HCT116 (cell line): ENCODE measurements around the gene SNAP29. TPM values are rescaled to one million over a fixed set of nuclear protein-coding genes. Genes with fewer than 3 reads are reported as not detected.

Experiments used
- ATAC-seq: fragments of 200-7000 bp; cut with Tn5 transposase; 2 replicates; pipeline ENCODE4 v1.9.1; 2020; ENCODE audit warnings: mild to moderate bottlenecking, moderate library complexity
- BruUV-seq: library from RNA; stranded (reverse); fragments of 400-500 nt; replicated peaks from 2 replicates; lab custom pipeline; 2021; lab: Mats Ljungman, UMichigan
- CTCF ChIA-PET: fragments of 300-600 bp; sonication (Branson Sonifier 250); formaldehyde crosslinking; loops from one replicate; lab custom pipeline; 2021; ENCODE audit warnings: antibody characterized with exemption; lab: Charles Lee
- POLR2A ChIA-PET: fragments of 300-600, 350-600 bp; sonication (Branson Sonifier 250); formaldehyde crosslinking; loops from one replicate; lab custom pipeline; 2021; ENCODE audit warnings: antibody characterized with exemption; lab: Charles Lee
- RAD21 ChIA-PET, 2 experiments: fragments of 300-600 bp; sonication (Branson Sonifier 250); formaldehyde crosslinking; loops; one replicate each; lab custom pipeline; 2023; ENCODE audit warnings: low total read pairs in 2 of 2; ENCODE audit not compliant: uncharacterized antibody in 2 of 2, unreplicated experiment in 2 of 2, low non-redundant PET in 1 of 2; lab: Charles Lee
- DNase-seq: peaks from one replicate; pipeline ENCODE4 v3.0.0-alpha.2; 2010; ENCODE audit warnings: low read depth, low spot score
- H2AFZ ChIP-seq: fragments of 200-600 bp; shearing (Covaris generic), sonication (generic); 2 replicates; pipeline ENCODE4 v1.6.1; 2017; ENCODE audit warnings: low read depth, mixed run types, mixed read lengths, antibody characterized with exemption, low read length; ENCODE audit not compliant: poor library complexity, severe bottlenecking
- H3K27ac ChIP-seq: 2 replicates; pipeline ENCODE4 v1.5.1; 2012; ENCODE audit warnings: low read depth, low read length
- H3K27me3 ChIP-seq: fragments of 200-600 bp; sonication (generic); 2 replicates; pipeline ENCODE4 v1.6.1; 2016; ENCODE audit warnings: mixed run types, low read length, mixed read lengths; ENCODE audit not compliant: insufficient read depth
- H3K36me3 ChIP-seq, 2 experiments: fragments of 200-500 bp in 1 of 2; fragments of 200-600 bp in 1 of 2; sonication (Bioruptor generic) in 1 of 2; sonication (generic) in 1 of 2; 2 replicates each; pipeline versions ENCODE4 v1.5.1 to v1.6.1; 2014 to 2016; ENCODE audit warnings: low read length in 2 of 2, inconsistent platforms in 1 of 2, mixed read lengths in 1 of 2, mixed run types in 1 of 2; ENCODE audit not compliant: insufficient read depth in 2 of 2, control insufficient read depth in 1 of 2
- H3K4me1 ChIP-seq, 2 experiments: fragments of 200-600 bp in 1 of 2; sonication (generic) in 1 of 2; 2 replicates each; pipeline versions ENCODE4 v1.5.1 to v1.6.1; 2012 to 2017; ENCODE audit warnings: low read length in 2 of 2, inconsistent platforms in 1 of 2, mild to moderate bottlenecking in 1 of 2, mixed read lengths in 1 of 2, mixed run types in 1 of 2, moderate library complexity in 1 of 2; ENCODE audit not compliant: insufficient read depth in 2 of 2, control insufficient read depth in 1 of 2
- H3K4me2 ChIP-seq: fragments of 200-600 bp; sonication (generic); 2 replicates; pipeline ENCODE4 v1.6.1; 2017; ENCODE audit warnings: mixed run types, low read length, mixed read lengths
- H3K4me3 ChIP-seq, 2 experiments: fragments of 200-600 bp in 1 of 2; sonication (generic) in 1 of 2; replicated peaks in 1 of 2; 2 replicates each; pipeline ENCODE4 v1.5.1; 2011 to 2016; ENCODE audit warnings: low read length in 2 of 2, control low read depth in 1 of 2, low read depth in 1 of 2, mild to moderate bottlenecking in 1 of 2, mixed read lengths in 1 of 2, mixed run types in 1 of 2
- H3K79me2 ChIP-seq: fragments of 200-600 bp; sonication (generic); 2 replicates; pipeline ENCODE4 v1.6.1; 2017; ENCODE audit warnings: mild to moderate bottlenecking, mixed run types, low read length, moderate library complexity, mixed read lengths; ENCODE audit not compliant: insufficient read depth
- H3K9ac ChIP-seq: fragments of 200-600 bp; sonication (generic); 2 replicates; pipeline ENCODE4 v1.6.1; 2016; ENCODE audit warnings: low read length, mixed read lengths
- H3K9me2 ChIP-seq: fragments of 200-600 bp; sonication (generic), shearing (Covaris generic); 2 replicates; pipeline ENCODE4 v1.6.1; 2017; ENCODE audit warnings: mixed run types, mild to moderate bottlenecking, moderate library complexity; ENCODE audit not compliant: insufficient read depth
- H3K9me3 ChIP-seq, 2 experiments: fragments of 200-500 bp in 1 of 2; fragments of 200-600 bp in 1 of 2; sonication (Bioruptor generic) in 1 of 2; sonication (generic) in 1 of 2; 2 replicates each; pipeline ENCODE4 v1.6.1; 2014 to 2017; ENCODE audit warnings: low read length in 2 of 2, mixed read lengths in 2 of 2, inconsistent platforms in 1 of 2, low read depth in 1 of 2, mild to moderate bottlenecking in 1 of 2, mixed run types in 1 of 2, moderate library complexity in 1 of 2; ENCODE audit not compliant: control insufficient read depth in 1 of 2, insufficient read depth in 1 of 2
- H4K20me1 ChIP-seq: fragments of 200-600 bp; sonication (generic), shearing (Covaris generic); 2 replicates; pipeline ENCODE4 v1.6.1; 2017; ENCODE audit warnings: mixed run types, mild to moderate bottlenecking, moderate library complexity; ENCODE audit not compliant: insufficient read depth
- CEBPB ChIP-seq: IDR thresholded peaks from 2 replicates; pipeline ENCODE4 v1.6.1; 2012; ENCODE audit warnings: low read depth
- EGR1 ChIP-seq: IDR thresholded peaks from 2 replicates; pipeline ENCODE4 v1.6.1; 2012; ENCODE audit warnings: low read depth
- ELF1 ChIP-seq: IDR thresholded peaks from 2 replicates; pipeline ENCODE4 v1.6.1; 2012; ENCODE audit warnings: low read depth, borderline replicate concordance
- EZH2 ChIP-seq: fragments of 200-600 bp; sonication (generic); IDR thresholded peaks from 2 replicates; pipeline ENCODE4 v1.6.1; 2017; ENCODE audit warnings: antibody characterized with exemption, mixed run types
- EZH2phosphoT487 ChIP-seq: fragments of 200-600 bp; IDR thresholded peaks from 2 replicates; pipeline ENCODE4 v1.6.1; 2018; ENCODE audit warnings: antibody characterized with exemption, borderline replicate concordance
- FOSL1 ChIP-seq: IDR thresholded peaks from 2 replicates; pipeline ENCODE4 v1.6.1; 2012; ENCODE audit warnings: low read depth
- POLR2A ChIP-seq: IDR thresholded peaks from 2 replicates; pipeline ENCODE4 v1.7.0; 2011; ENCODE audit warnings: borderline replicate concordance; ENCODE audit not compliant: insufficient read depth, insufficient read length; ENCODE audit errors: extremely low read depth
- POLR2AphosphoS5 ChIP-seq: IDR thresholded peaks from 2 replicates; pipeline ENCODE4 v1.6.1; 2011; ENCODE audit warnings: mild to moderate bottlenecking, low read depth, low read length, moderate library complexity
- REST ChIP-seq: IDR thresholded peaks from 2 replicates; pipeline ENCODE4 v1.6.1; 2012; ENCODE audit warnings: low read depth
- SRF ChIP-seq: IDR thresholded peaks from 2 replicates; pipeline ENCODE4 v1.6.1; 2012; ENCODE audit warnings: low read depth
- TCF7L2 ChIP-seq: IDR thresholded peaks from 2 replicates; pipeline ENCODE4 v1.7.0; 2011; ENCODE audit warnings: borderline replicate concordance, inconsistent platforms; ENCODE audit not compliant: insufficient read depth, insufficient read length; ENCODE audit errors: extremely low read depth
- ZFX ChIP-seq: fragments of 450-650 bp; IDR thresholded peaks from 2 replicates; pipeline ENCODE4 v1.6.1; 2017
- ZNF274 ChIP-seq: fragments of 200-500 bp; sonication (Bioruptor generic); IDR thresholded peaks from 2 replicates; pipeline ENCODE4 v1.6.1; 2014; ENCODE audit warnings: mild to moderate bottlenecking, low read depth, low read length, inconsistent platforms
- intact Hi-C: fragments of 100-400 bp; cut with micrococcal nuclease; formaldehyde crosslinking; loops from 2 replicates; pipeline ENCODE4 v1.10.0; 2022
- total RNA-seq: library from RNA; stranded (reverse); gene quantifications from one replicate; pipeline ENCODE4 v1.2.1, GENCODE V29; 2021; ENCODE audit not compliant: unreplicated experiment

SNAP29 gene
- total RNA-seq, 1 experiment from 2014 or later: 27.3 TPM

- BruUV-seq: no TSS peak
- no peak overlapping the region for H3K27ac ChIP-seq
Observed at GRCh38 chr22:20865331-20865730, 6.5 kb downstream of the SNAP29 start.

GRCh38 chr22:20865875-20866445 is 7.2 kb downstream of the SNAP29 start:
- Histone ChIP-seq H3K27me3 (no peaks in the 10 kb centered on the region), H3K27ac (no peak overlapping the region), H3K9me3 (no peaks in the 10 kb centered on the region), H3K4me1 (peaks cover 5 to 11% of the 10 kb centered on the region in 2 experiments; a peak in 3 of 4 replicates), H4K20me1 (no peaks in the 10 kb centered on the region), H3K79me2 (no peaks in the 10 kb centered on the region), H3K9ac (no peak overlapping the region), H3K9me2 (no peaks in the 10 kb centered on the region), H3K36me3 (0 out of 4 replicates have a peak, but pooled peaks cover 0 to 6% of the 10 kb centered on the region in 2 experiments), H3K4me3 (no peak overlapping the region), H2AFZ (no peak overlapping the region), H3K4me2 (peak overlapping the region; percentile 43)
- BruUV-seq: no TSS peak
- POLR2A ChIA-PET: no interaction called here
- ATAC-seq (no peak; the same call in 1 of the 2 replicates), DNase-seq (no peak)
- intact Hi-C loops: no loop called here
- TF ChIP-seq TCF7L2: no peak
- TF ChIP-seq EGR1: no peak
- no peak for TF ChIP-seq ELF1
- TF ChIP-seq SRF: no peak
- TF ChIP-seq POLR2A: no peak
- TF ChIP-seq EZH2phosphoT487: no peak
- no peak for TF ChIP-seq ZNF274
- TF ChIP-seq EZH2: no peak
- no peak for TF ChIP-seq FOSL1
- TF ChIP-seq CEBPB: no peak
- TF ChIP-seq REST: no peak
- TF ChIP-seq ZFX: no peak
- CTCF ChIA-PET: interaction anchor here (0.5 to 1.6 kb wide), 3 partner anchors 10 to 20 kb away, joined by 3 to 4 read pairs (median 3); no protein-coding TSS in a partner anchor
- RAD21 ChIA-PET: no interaction called here

More at GRCh38 chr22:20865331-20865730, 6.5 kb downstream of the SNAP29 start:
- ChIA-PET POLR2A (interaction anchor here (1.6 kb wide), 1 partner anchor 16 kb away, joined by 3 read pairs; no protein-coding TSS in a partner anchor), RAD21 (no interaction called here), CTCF (interaction anchor here (0.5 to 1.6 kb wide), 3 partner anchors 10 to 627 kb away, joined by 3 to 4 read pairs (median 3); no protein-coding TSS in a partner anchor)
- H3K27me3 ChIP-seq: no peaks in the 10 kb centered on the region
- H3K4me3 ChIP-seq: no peak overlapping the region
- H3K4me1 ChIP-seq: peaks cover 7 to 11% of the 10 kb centered on the region in 2 experiments; a peak in 3 of 4 replicates
- 0 out of 4 replicates have a peak, but pooled peaks cover 0 to 6% of the 10 kb centered on the region in 2 experiments for H3K36me3 ChIP-seq
- no peaks in the 10 kb centered on the region for H3K79me2 ChIP-seq
- intact Hi-C loops: no loop called here
- TF ChIP-seq POLR2AphosphoS5: no peak
- H3K9me2 ChIP-seq: no peaks in the 10 kb centered on the region
- DNase-seq: no peak
- ATAC-seq: no peak
- H2AFZ ChIP-seq: no peak overlapping the region
- H3K9me3 ChIP-seq: no peaks in the 10 kb centered on the region
- no peak overlapping the region for H3K9ac ChIP-seq
- no peaks in the 10 kb centered on the region for H4K20me1 ChIP-seq
- H3K4me2 ChIP-seq: peak overlapping the region; percentile 43
